K562 (cell line): ENCODE data around the gene MARCKSL1. TPM values are rescaled to one million over a fixed set of nuclear protein-coding genes. Genes with fewer than 3 reads are reported as not detected.
A peak's percentile ranks its signal among the peaks of the same experiment; 100 is the strongest.

Source experiments
- C11orf30 ChIP-seq: fragments of 450-650 bp; IDR thresholded peaks from 2 replicates; pipeline ENCODE4 v1.6.1; 2016; ENCODE audit warnings: low read depth, mild to moderate bottlenecking
- PHF21A ChIP-seq: fragments of 450-650 bp; IDR thresholded peaks from 2 replicates; pipeline ENCODE4 v1.6.1; 2017; ENCODE audit warnings: low read depth, borderline replicate concordance
- POLR2A ChIP-seq: fragments of 450-650 bp; conservative IDR thresholded peaks from 2 replicates; pipeline ENCODE4 v1.6.1; 2016
- ZNF175 ChIP-seq: fragments of 200-800 bp; sonication (Bioruptor generic); IDR thresholded peaks from 2 replicates; pipeline ENCODE4 v1.6.1; 2016; ENCODE audit warnings: low read depth, mild to moderate bottlenecking, missing genetic modification characterization, missing compliant biosample characterization
- polyA plus RNA-seq, 8 experiments: library from polyadenylated mRNA; depleted of rRNA in 4 of 8; stranded (reverse) in 5 of 8; unstranded in 3 of 8; fragments of >200 nt; fragmentation: Nextera tagmentation in 2 of 8; fragmentation: Illumina TruSeq in 1 of 8; extraction: Ambion mirVana in 2 of 8; extraction: Trizol in 1 of 8; gene quantifications; 2 replicates each; pipeline versions ENCODE4 v1.2.1 to v1.2.3, GENCODE V29; 2011 to 2014; ENCODE audit warnings: inconsistent platforms in 1 of 8, missing spikeins in 1 of 8
- total RNA-seq, 7 experiments: library from RNA; depleted of rRNA in 6 of 7; stranded (reverse); fragments of >200 nt in 6 of 7; fragmentation: Illumina TruSeq in 2 of 7; extraction: Trizol in 2 of 7; gene quantifications; 2 replicates each; pipeline versions ENCODE4 v1.2.1 to v1.2.3, GENCODE V29; 2011 to 2021; ENCODE audit warnings: low replicate concordance in 1 of 7
- TF ChIP-seq, protein P1 (sequence below), 2 experiments: IDR thresholded peaks; 2 replicates each; pipeline ENCODE4 v1.6.1; 2012; ENCODE audit warnings: improper control_type of control experiment in 2 of 2, low read depth in 2 of 2, low read length in 2 of 2, borderline replicate concordance in 1 of 2
- TF ChIP-seq, protein P2 (sequence below): sonication (generic); formaldehyde crosslinking; IDR thresholded peaks from 2 replicates; pipeline ENCODE4 v1.9.0; 2022; ENCODE audit warnings: mild to moderate bottlenecking, missing genetic modification reagents
- TF ChIP-seq, protein P3 (sequence below), 2 experiments: IDR thresholded peaks; 2 replicates each; pipeline ENCODE4 v1.6.1; 2011; ENCODE audit warnings: borderline replicate concordance in 1 of 2, control low read depth in 1 of 2, low read depth in 1 of 2, low read length in 1 of 2, mild to moderate bottlenecking in 1 of 2, mixed read lengths in 1 of 2, moderate library complexity in 1 of 2; ENCODE audit not compliant: insufficient read depth in 1 of 2, insufficient read length in 1 of 2, poor library complexity in 1 of 2, severe bottlenecking in 1 of 2; ENCODE audit errors: extremely low read depth in 1 of 2
- TF ChIP-seq, protein P4 (sequence below), 2 experiments: fragments of 450-650 bp in 1 of 2; sonication (generic) in 1 of 2; formaldehyde crosslinking in 1 of 2; IDR thresholded peaks in 1 of 2; conservative IDR thresholded peaks in 1 of 2; 2 replicates each; pipeline versions ENCODE4 v1.6.1 to v1.8.1; 2016 to 2023; ENCODE audit warnings: mild to moderate bottlenecking in 2 of 2, moderate library complexity in 2 of 2, inconsistent platforms in 1 of 2, missing genetic modification reagents in 1 of 2
- TF ChIP-seq, protein P5 (sequence below): fragments of 450-650 bp; IDR thresholded peaks from 2 replicates; pipeline ENCODE4 v1.6.1; 2014; ENCODE audit warnings: low read depth, mild to moderate bottlenecking, moderate library complexity, borderline replicate concordance

MARCKSL1 gene
- total and polyA plus RNA-seq, 9 of the 15 experiments (the other 6 are each of a cell fraction or from before 2014, with no cell fraction given), result 14.7 to 325 (median 155) TPM

DNA sequence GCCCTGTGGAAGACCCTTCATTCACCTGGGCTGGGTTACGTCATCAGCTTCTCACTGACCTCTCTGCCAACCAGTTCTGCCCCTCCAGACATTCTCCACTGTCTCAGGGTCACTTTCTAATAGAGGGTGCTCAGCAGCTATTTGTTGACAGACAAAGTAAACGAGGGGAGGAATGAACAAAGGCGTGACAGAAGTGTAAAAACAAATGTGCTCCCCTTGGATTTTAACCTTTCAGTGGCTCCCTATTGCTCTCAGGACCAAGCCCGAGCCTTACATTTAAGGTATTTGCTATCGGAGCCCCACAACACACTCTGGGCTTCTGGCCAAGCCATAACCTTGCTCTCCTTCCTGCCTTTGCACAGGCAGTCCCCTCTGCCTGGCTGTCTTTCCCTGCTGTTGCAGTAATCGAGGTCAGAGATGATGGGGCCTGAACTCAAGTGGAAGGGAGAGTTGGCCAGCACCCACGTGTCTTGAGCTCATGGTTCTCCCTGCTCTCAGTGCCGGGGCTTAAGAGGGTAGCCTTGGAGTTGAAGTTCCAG lies 9.3 kb upstream of the MARCKSL1 start (continued):
- TF ChIP-seq, protein P1, sequence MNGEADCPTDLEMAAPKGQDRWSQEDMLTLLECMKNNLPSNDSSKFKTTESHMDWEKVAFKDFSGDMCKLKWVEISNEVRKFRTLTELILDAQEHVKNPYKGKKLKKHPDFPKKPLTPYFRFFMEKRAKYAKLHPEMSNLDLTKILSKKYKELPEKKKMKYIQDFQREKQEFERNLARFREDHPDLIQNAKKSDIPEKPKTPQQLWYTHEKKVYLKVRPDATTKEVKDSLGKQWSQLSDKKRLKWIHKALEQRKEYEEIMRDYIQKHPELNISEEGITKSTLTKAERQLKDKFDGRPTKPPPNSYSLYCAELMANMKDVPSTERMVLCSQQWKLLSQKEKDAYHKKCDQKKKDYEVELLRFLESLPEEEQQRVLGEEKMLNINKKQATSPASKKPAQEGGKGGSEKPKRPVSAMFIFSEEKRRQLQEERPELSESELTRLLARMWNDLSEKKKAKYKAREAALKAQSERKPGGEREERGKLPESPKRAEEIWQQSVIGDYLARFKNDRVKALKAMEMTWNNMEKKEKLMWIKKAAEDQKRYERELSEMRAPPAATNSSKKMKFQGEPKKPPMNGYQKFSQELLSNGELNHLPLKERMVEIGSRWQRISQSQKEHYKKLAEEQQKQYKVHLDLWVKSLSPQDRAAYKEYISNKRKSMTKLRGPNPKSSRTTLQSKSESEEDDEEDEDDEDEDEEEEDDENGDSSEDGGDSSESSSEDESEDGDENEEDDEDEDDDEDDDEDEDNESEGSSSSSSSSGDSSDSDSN (IDR thresholded peaks at IDR 0.05; ENCODE audit: borderline replicate concordance in 1 of 2, low read depth in 2 of 2, low read length in 2 of 2), result peak; percentile 27 to 82; a peak in 1 of 4 replicates
- TF ChIP-seq, protein P2, sequence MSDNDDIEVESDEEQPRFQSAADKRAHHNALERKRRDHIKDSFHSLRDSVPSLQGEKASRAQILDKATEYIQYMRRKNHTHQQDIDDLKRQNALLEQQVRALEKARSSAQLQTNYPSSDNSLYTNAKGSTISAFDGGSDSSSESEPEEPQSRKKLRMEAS (CRISPR knock-in tag), result 0 out of 2 replicates have a peak, but pooled peaks have one; percentile 4
- TF ChIP-seq PHF21A (no peak), ZNF175 (CRISPR knock-in tag) (0 out of 2 replicates have a peak, but pooled peaks have one; percentile 22), C11orf30 (no peak), POLR2A (no peak)
- TF ChIP-seq, protein P3, sequence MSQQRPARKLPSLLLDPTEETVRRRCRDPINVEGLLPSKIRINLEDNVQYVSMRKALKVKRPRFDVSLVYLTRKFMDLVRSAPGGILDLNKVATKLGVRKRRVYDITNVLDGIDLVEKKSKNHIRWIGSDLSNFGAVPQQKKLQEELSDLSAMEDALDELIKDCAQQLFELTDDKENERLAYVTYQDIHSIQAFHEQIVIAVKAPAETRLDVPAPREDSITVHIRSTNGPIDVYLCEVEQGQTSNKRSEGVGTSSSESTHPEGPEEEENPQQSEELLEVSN (IDR thresholded peaks at IDR 0.05; ENCODE audit: borderline replicate concordance in 1 of 2, extremely low read depth in 1 of 2, insufficient read depth in 1 of 2, insufficient read length in 1 of 2, low read depth in 1 of 2, low read length in 1 of 2, poor library complexity in 1 of 2, severe bottlenecking in 1 of 2), result peak in 1 of 2 experiments; percentile 58
- TF ChIP-seq, protein P4, sequence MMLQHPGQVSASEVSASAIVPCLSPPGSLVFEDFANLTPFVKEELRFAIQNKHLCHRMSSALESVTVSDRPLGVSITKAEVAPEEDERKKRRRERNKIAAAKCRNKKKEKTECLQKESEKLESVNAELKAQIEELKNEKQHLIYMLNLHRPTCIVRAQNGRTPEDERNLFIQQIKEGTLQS (IDR thresholded peaks at IDR 0.05), result peak; percentile 56
- TF ChIP-seq, protein P4 (CRISPR knock-in tag; conservative IDR thresholded peaks at IDR 0.05), result no peak
- TF ChIP-seq, protein P5, sequence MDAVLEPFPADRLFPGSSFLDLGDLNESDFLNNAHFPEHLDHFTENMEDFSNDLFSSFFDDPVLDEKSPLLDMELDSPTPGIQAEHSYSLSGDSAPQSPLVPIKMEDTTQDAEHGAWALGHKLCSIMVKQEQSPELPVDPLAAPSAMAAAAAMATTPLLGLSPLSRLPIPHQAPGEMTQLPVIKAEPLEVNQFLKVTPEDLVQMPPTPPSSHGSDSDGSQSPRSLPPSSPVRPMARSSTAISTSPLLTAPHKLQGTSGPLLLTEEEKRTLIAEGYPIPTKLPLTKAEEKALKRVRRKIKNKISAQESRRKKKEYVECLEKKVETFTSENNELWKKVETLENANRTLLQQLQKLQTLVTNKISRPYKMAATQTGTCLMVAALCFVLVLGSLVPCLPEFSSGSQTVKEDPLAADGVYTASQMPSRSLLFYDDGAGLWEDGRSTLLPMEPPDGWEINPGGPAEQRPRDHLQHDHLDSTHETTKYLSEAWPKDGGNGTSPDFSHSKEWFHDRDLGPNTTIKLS, result no peak
